Subcutaneous adipose tissue (tissue), 4 donors: ENCODE measurements around the gene NHERF1. TPM values are rescaled to one million over a fixed set of nuclear protein-coding genes. Genes with fewer than 3 reads are reported as not detected.

Experiments
- total RNA-seq, 4 donors: library from RNA; depleted of rRNA; stranded (reverse); fragments of >200 nt; gene quantifications; one replicate each; pipeline ENCODE4 v1.1.0, GENCODE V29; 2016
- TF ChIP-seq, protein P1 (sequence below): fragments of 450-650 bp; IDR thresholded peaks from one replicate; pipeline ENCODE4 v1.5.1; 2016; ENCODE audit warnings: low read depth, mild to moderate bottlenecking, control low read depth, antibody characterized with exemption, moderate library complexity

NHERF1 gene
- total RNA-seq, 4 donors from 2014 or later, result 10.3 to 26.2 (median 15.1) TPM

DNA sequence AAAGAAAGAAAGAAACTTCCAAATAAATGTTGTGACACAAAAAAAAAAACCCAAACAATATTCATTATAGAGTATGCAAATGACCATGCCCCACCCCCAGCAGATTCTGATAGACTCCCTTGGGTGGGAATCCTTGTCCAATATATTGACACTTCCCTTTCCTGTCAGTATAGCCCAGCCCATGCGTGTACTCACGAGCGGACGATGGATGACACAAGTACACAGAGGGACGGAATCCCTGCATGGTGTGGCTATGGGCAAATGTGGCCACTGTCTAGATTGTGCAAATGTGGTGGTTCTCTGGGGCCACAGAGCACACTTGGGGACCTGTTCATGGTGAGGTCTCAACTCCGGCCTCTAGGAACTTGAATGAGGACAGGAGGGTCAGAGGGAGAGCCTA is 8.3 kb upstream of the NHERF1 start:
- TF ChIP-seq, protein P1, sequence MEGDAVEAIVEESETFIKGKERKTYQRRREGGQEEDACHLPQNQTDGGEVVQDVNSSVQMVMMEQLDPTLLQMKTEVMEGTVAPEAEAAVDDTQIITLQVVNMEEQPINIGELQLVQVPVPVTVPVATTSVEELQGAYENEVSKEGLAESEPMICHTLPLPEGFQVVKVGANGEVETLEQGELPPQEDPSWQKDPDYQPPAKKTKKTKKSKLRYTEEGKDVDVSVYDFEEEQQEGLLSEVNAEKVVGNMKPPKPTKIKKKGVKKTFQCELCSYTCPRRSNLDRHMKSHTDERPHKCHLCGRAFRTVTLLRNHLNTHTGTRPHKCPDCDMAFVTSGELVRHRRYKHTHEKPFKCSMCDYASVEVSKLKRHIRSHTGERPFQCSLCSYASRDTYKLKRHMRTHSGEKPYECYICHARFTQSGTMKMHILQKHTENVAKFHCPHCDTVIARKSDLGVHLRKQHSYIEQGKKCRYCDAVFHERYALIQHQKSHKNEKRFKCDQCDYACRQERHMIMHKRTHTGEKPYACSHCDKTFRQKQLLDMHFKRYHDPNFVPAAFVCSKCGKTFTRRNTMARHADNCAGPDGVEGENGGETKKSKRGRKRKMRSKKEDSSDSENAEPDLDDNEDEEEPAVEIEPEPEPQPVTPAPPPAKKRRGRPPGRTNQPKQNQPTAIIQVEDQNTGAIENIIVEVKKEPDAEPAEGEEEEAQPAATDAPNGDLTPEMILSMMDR, result no peak

DNA sequence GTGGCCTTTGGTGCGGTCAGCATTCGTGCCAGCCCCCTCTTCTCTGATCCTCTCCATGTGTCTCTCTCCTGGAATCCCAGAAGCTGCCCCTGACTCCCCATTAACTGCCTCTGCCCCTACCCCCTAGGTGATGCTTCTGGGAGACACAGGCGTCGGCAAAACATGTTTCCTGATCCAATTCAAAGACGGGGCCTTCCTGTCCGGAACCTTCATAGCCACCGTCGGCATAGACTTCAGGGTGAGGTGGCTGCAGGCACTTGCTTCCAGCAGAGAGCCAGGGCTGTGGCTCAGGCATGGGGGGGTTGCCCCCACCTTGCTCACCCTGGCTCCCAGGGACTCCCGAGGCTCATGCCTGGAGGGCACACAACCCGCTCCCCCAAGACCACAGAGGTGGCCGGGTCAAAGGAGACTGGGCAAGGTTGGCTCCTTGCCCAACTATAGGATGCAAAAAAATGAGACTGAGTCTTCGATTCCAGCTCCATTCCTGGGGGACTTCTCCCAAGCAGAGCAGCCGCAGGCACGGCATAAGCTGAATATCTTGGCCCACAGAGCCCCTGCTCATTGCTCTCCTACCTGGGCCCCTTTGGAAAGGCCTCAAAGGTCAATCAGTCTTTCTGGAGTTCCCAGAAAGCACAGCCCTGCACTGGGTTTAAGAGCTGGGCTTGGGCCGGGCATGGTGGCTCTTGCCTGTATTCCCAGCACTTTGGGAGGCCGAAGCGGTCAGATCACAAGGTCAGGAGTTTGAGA is 7.6 kb upstream of the NHERF1 start:
- TF ChIP-seq, protein P1, result no peak

DNA sequence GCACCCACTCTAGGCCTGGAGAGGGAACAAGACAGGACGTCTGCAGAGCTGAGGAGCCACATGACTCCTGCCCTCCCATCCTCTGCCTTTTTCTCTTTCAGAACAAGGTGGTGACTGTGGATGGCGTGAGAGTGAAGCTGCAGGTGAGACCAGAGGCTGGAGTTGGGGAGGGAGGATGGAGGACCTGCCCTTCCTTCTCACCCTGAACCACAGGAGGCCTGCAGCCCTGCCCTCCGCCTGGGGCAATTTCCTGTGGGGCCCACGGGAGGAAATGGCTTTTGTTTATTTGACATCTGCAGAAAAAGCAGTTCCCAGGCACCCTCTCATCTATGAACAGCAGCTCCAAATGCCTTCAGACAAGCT is 6.3 kb upstream of the NHERF1 start:
- TF ChIP-seq, protein P1, result no peak

DNA sequence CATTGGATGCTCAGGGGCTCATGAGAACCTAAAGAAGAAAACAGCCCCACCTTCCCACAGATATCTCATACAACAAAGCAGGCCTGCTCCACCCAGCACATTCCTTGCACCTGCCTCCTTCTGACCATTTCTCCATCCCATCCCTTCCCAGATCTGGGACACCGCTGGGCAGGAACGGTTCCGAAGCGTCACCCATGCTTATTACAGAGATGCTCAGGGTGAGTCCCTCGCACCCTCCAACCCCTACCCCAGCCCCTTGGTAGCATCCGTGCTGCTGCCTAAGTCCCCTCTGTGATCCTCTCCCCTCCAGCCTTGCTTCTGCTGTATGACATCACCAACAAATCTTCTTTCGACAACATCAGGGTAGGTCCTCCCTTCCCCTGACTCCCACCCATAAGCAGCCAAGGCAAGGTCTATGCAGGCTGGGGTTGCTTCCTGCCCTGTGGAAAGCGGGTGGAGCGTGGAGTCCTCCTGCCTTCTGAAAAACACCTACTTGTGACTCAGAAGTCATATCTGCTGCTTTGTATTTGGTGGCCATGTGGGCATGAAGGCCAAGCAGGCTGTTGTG is 5.4 kb upstream of the NHERF1 start:
- TF ChIP-seq, protein P1, result no peak

DNA sequence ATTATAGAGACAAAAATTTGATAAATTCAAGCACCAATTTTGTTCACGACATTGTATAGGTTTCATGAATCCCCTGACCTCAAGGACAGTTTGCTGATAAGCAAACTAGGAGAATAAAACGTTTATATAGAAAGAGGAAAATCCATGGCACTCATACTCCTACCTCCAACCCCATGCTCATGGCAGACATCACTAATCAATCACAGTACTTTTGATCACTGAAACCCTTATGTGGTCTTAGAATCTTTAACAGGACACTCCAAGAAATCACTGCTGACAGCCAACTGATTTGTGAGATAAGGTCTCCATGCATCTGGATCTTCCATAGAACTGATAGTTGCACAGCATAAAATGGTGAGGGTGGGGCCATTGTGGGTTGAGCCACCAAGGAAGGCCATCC is 4.7 kb upstream of the NHERF1 start:
- TF ChIP-seq, protein P1, result no peak

DNA sequence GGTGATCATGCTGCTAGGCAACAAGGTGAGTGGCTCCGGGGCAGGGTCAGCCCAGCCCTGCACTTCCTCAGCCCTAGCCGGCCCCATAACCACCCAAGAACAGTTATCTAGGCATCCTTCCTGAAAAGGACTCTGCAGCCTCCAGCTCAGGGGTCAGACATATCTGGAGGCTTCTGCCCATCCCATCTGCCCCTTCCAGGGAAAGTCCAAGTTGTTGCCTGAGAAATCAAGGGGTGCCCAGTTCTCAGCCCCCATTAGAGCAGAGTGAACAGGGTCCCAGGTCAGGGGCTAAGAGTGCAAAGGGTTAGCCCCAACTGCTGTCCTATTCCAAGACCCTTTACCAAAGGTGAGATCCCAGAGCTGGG is 4.1 kb upstream of the NHERF1 start:
- TF ChIP-seq, protein P1, result no peak

DNA sequence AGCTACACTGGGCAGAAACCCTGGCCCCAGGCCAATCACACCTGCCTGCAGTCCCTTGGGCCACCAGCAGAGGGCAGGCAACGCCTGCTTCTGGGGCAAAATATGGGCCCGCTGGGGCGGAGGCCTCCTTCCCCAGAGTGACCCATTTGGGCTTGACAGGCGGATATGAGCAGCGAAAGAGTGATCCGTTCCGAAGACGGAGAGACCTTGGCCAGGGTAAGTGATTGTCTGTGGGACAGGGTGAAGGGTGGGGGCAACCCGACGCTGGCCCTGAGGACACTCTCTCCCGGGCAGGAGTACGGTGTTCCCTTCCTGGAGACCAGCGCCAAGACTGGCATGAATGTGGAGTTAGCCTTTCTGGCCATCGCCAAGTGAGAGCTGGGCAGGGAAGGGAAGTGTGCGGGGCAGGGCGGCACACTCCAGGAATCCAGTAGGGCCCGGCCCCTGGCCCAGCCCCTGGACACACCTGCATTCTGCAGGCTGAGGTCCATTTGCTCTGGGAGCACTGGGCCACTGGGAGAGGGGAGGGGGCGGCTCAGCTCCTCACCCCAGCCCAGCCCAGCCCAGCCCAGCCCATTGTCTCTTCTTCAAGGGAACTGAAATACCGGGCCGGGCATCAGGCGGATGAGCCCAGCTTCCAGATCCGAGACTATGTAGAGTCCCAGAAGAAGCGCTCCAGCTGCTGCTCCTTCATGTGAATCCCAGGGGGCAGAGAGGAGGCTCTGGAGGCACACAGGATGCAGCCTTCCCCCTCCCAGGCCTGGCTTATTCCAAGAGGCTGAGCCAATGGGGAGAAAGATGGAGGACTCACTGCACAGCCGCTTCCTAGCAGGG is 3.5 kb upstream of the NHERF1 start:
- TF ChIP-seq, protein P1, result no peak
